Tibial nerve (tissue), 4 donors: ENCODE measurements around the gene USP26. TPM values are rescaled to one million over a fixed set of nuclear protein-coding genes. Genes with fewer than 3 reads are reported as not detected.
"Not testable (repeated sequence)": the region's sequence is repeated elsewhere in the genome, so short reads cannot be mapped to it uniquely, and the experiment has no call there.

ENCODE experiments used
- DNase-seq, 2 donors: peaks; one replicate each; pipeline ENCODE4 v3.0.0-alpha.2; 2019; ENCODE audit warnings: low spot score in 2 of 2
- H3K27ac ChIP-seq, 4 donors: fragments of 200-600 bp; sonication (generic) in 3 of 4; one replicate each; pipeline ENCODE4 v1.5.1; 2017 to 2019; ENCODE audit warnings: mild to moderate bottlenecking in 1 of 4
- H3K27me3 ChIP-seq, 2 donors: fragments of 200-600 bp; sonication (generic) in 1 of 2; one replicate each; pipeline versions ENCODE4 v1.5.1 to v1.6.0; 2017 to 2019
- H3K36me3 ChIP-seq, 3 donors: fragments of 200-600 bp; sonication (generic); one replicate each; pipeline ENCODE4 v1.5.1; 2018 to 2019
- H3K4me1 ChIP-seq, 4 donors: fragments of 200-600 bp; sonication (generic) in 3 of 4; one replicate each; pipeline ENCODE4 v1.5.1; 2017 to 2019
- H3K4me3 ChIP-seq, 4 donors: fragments of 200-600 bp; sonication (generic) in 3 of 4; one replicate each; pipeline ENCODE4 v1.5.1; 2017 to 2019; ENCODE audit warnings: mild to moderate bottlenecking in 1 of 4, moderate library complexity in 1 of 4
- H3K9me3 ChIP-seq, 4 donors: fragments of 200-600 bp; sonication (generic) in 3 of 4; one replicate each; pipeline ENCODE4 v1.5.1; 2017 to 2019
- EP300 ChIP-seq, 2 donors: sonication (generic); formaldehyde crosslinking; IDR thresholded peaks; one replicate each; pipeline ENCODE4 v1.6.1; 2017; ENCODE audit warnings: antibody characterized with exemption in 2 of 2, mild to moderate bottlenecking in 1 of 2
- POLR2A ChIP-seq, 2 donors: fragments of 450-650 bp; IDR thresholded peaks; one replicate each; pipeline ENCODE4 v1.6.1; 2017; ENCODE audit warnings: antibody characterized with exemption in 2 of 2, mild to moderate bottlenecking in 2 of 2, moderate library complexity in 2 of 2
- WGBS, 2 donors: methylation state at CpG; one replicate each; pipeline ENCODE4 v1.1.5; 2018; 5-methylcytosine and 5-hydroxymethylcytosine counted together
- total RNA-seq, 4 donors: library from RNA; depleted of rRNA; stranded (reverse); fragments of >200 nt; gene quantifications; one replicate each; pipeline ENCODE4 v1.1.0, GENCODE V29; 2016
- TF ChIP-seq, protein P1 (sequence below), 5 experiments: fragments of 200-600 bp in 3 of 5; fragments of 450-650 bp in 2 of 5; sonication (generic) in 3 of 5; IDR thresholded peaks; one replicate each; pipeline ENCODE4 v1.5.1; 2016 to 2019; ENCODE audit warnings: antibody characterized with exemption in 5 of 5, mild to moderate bottlenecking in 3 of 5, moderate library complexity in 2 of 5

Gene USP26
- total RNA-seq, 4 donors from 2014 or later, result not detected

DNA sequence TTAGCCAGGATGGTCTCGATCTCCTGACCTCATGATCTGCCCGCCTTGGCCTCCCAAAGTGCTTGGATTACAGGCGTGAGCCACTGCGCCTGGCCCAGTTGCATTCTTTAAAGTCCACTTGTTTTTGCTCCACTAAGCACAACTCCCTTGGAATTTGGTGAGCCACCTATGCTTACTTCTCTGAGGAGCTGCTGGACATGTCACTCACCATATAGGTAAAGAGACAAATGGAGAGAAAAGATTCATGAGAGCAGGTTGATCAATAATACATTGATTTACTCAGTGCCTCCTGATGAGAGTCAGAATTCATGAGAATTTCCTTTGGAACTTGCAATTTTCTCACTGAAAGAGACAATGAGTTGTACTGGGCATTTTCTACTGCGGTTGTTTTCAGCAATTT is 48.2 kb downstream of the USP26 start:
- Histone ChIP-seq H3K36me3 (no peaks in the 10 kb centered on the region), H3K27ac (no peak overlapping the region), H3K4me3 (no peak overlapping the region), H3K9me3 (no peaks in the 10 kb centered on the region), H3K27me3 (peaks cover 0 to 11% of the 10 kb centered on the region in 2 donors), H3K4me1 (no peaks in the 10 kb centered on the region)
- no peak for DNase-seq
- 75 to 78% methylated on average over 3 to 5 of the region's 5 CpGs for WGBS, 2 donors
- TF ChIP-seq, protein P1, sequence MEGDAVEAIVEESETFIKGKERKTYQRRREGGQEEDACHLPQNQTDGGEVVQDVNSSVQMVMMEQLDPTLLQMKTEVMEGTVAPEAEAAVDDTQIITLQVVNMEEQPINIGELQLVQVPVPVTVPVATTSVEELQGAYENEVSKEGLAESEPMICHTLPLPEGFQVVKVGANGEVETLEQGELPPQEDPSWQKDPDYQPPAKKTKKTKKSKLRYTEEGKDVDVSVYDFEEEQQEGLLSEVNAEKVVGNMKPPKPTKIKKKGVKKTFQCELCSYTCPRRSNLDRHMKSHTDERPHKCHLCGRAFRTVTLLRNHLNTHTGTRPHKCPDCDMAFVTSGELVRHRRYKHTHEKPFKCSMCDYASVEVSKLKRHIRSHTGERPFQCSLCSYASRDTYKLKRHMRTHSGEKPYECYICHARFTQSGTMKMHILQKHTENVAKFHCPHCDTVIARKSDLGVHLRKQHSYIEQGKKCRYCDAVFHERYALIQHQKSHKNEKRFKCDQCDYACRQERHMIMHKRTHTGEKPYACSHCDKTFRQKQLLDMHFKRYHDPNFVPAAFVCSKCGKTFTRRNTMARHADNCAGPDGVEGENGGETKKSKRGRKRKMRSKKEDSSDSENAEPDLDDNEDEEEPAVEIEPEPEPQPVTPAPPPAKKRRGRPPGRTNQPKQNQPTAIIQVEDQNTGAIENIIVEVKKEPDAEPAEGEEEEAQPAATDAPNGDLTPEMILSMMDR (IDR thresholded peaks at IDR 0.05), result no peak
- TF ChIP-seq POLR2A (IDR thresholded peaks at IDR 0.05), result no peak

DNA sequence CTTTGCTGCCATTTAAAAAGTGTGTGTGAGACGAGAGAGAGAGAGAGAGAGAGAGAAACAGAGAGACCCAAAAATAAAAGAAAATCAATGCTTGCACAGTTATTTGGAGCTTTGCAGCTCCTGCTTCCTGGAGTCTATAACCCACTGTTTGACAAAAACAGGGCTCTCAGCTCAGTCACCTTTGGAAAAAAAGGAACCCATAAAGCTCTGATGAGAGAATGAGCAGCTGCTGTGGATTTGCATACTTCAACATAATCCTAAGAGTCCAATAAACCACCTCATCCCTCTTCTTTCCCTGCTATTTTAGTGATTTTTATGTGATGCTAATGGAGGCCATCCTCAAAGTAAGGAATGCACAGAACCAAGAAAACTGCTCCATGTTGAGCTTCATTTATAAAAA is 50.3 kb downstream of the USP26 start:
- Histone ChIP-seq H3K9me3 (no peaks in the 10 kb centered on the region), H3K4me3 (no peak overlapping the region), H3K27ac (no peak overlapping the region), H3K4me1 (no peaks in the 10 kb centered on the region), H3K27me3 (peaks cover 0 to 11% of the 10 kb centered on the region in 2 donors), H3K36me3 (no peaks in the 10 kb centered on the region)
- 70 to 73% methylated on average over 1 of the region's 1 CpG for WGBS, 2 donors
- DNase-seq, result no peak
- TF ChIP-seq, protein P1 (IDR thresholded peaks at IDR 0.05), result no peak
- TF ChIP-seq EP300 (IDR thresholded peaks at IDR 0.05) (no peak), POLR2A (IDR thresholded peaks at IDR 0.05) (no peak)

- WGBS, 2 donors, result 44 to 63% methylated on average over 2 of the region's 2 CpGs
- Histone ChIP-seq H3K27ac (no peak overlapping the region), H3K4me3 (no peak overlapping the region), H3K27me3 (peaks cover 0 to 11% of the 10 kb centered on the region in 2 donors), H3K4me1 (no peaks in the 10 kb centered on the region), H3K9me3 (no peaks in the 10 kb centered on the region), H3K36me3 (no peaks in the 10 kb centered on the region)
- DNase-seq, result no peak
- TF ChIP-seq POLR2A (IDR thresholded peaks at IDR 0.05), result no peak
- TF ChIP-seq EP300 (IDR thresholded peaks at IDR 0.05), result no peak
- TF ChIP-seq, protein P1 (IDR thresholded peaks at IDR 0.05), result no peak
Observed at GRCh38 chrX:133045986-133046385, 50.9 kb downstream of the USP26 start.

DNA sequence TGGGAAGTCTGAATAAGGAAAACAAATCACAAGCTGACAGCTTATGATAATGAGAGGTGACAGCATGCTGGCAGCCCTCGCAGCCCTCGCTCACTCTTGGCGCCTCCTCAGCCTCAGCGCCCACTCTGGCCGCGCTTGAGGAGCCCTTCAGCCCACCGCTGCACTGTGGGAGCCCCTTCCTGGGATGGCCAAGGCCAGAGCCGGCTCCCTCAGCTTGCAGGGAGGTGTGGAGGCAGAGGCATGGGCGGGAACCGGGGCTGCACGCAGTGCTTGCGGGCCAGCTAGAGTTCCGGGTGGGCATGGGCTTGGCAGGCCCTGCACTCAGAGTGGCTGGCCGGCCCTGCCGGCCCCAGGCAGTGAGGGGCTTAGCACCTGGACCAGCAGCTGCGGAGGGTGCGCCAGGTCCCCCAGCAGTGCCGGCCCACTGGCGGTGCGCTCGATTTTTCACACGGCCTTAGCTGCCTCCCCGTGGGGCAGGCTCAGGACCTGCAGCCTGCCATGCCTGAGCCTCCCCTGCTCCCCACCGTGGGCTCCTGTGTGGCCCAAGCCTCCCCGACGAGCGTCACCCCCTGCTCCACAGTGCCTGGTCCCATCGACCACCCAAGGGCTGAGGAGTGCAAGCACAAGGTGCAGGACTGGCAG is 52.6 kb downstream of the USP26 start:
- not testable (repeated sequence) for H3K4me3 ChIP-seq, H3K4me1 ChIP-seq, H3K36me3 ChIP-seq, DNase-seq, H3K27ac ChIP-seq, H3K9me3 ChIP-seq
- peaks cover 0 to 11% of the 10 kb centered on the region in 2 donors for H3K27me3 ChIP-seq
- WGBS, 2 donors, result 89 to 90% methylated on average over 14 to 25 of the region's 28 CpGs

DNA sequence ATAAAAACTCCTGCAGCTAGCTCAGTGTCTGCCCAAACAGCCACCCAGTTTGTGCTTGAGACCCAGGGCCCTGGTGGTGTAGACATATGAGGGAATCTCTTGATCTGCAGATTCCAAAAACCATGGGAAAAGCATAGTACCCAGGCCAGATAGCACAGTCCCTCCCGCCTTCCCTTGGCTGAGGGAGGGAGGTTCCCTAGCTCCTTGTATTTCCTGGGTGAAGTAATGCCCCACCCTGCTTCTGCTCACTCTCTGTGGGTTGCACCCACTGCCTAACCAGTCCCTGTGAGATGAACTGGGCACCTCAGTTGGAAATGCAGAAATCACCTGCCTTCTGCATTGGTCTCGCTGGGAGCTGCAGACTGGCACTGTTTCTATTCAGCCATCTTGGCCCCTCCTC is 54.6 kb downstream of the USP26 start:
- TF ChIP-seq, protein P1 (IDR thresholded peaks at IDR 0.05), result no peak
- TF ChIP-seq EP300 (IDR thresholded peaks at IDR 0.05) (no peak), POLR2A (IDR thresholded peaks at IDR 0.05) (no peak)
- 69 to 100% methylated on average over 1 to 2 of the region's 2 CpGs for WGBS, 2 donors
- no peak overlapping the region for H3K4me3 ChIP-seq

More for the DNA sequence above, 54.6 kb downstream of the USP26 start:
- no peaks in the 10 kb centered on the region for H3K36me3 ChIP-seq
- H3K27me3 ChIP-seq, result peaks cover 0 to 8% of the 10 kb centered on the region in 2 donors
- DNase-seq, result no peak
- H3K4me1 ChIP-seq, result no peaks in the 10 kb centered on the region
- H3K27ac ChIP-seq, result no peak overlapping the region
- H3K9me3 ChIP-seq, result peaks cover 0 to 3% (median 0%) of the 10 kb centered on the region in 4 donors
